ENCODE measurements around the gene PHAX. TPM values are rescaled to one million over a fixed set of nuclear protein-coding genes. Genes with fewer than 3 reads are reported as not detected.
"Not testable (repeated sequence)": the region's sequence is repeated elsewhere in the genome, so short reads cannot be mapped to it uniquely, and the experiment has no call there.

PHAX gene, protein sequence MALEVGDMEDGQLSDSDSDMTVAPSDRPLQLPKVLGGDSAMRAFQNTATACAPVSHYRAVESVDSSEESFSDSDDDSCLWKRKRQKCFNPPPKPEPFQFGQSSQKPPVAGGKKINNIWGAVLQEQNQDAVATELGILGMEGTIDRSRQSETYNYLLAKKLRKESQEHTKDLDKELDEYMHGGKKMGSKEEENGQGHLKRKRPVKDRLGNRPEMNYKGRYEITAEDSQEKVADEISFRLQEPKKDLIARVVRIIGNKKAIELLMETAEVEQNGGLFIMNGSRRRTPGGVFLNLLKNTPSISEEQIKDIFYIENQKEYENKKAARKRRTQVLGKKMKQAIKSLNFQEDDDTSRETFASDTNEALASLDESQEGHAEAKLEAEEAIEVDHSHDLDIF
- 41.7 TPM for polyA plus RNA-seq (2012; ENCODE audit: missing spikeins)

DNA sequence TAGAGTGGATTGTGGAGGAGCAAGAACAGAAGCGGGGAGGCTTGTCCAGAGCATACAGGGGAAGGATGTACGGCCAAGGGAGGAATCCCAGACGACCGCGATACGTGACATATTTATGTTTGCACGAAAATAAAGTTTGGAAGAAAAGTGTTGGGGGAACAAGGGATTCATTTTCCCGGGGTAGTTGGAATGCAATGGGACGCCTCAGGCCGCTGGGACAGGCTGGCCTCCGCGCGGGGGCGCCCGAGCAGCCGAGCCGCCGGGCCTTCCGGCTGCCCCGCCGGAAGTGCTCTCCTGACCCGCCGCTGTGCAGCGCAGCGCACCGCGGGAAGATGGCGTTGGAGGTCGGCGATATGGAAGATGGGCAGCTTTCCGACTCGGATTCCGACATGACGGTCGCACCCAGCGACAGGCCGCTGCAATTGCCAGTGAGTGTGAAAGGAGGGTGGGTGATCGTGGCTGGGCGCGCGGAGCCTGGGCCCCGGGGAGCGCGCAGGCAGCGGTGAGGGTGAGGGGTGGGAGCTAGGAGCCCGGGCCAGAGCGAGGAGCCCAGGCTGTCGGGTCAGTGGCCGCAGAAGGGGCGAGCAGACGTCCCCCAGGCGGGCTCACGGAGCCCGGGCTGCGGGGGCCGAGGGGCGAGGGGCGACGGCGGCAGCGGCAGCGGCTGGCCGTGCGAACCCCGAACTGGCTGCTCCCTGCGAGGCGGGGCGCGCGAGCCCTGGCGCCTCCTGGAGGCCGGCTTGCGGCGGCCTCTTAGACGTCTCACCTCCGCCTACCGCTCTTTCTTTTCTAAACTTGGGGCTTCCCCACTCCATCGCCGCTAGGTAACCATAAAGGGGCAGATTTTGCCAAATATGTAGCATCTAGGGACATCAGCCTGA, at the start of gene PHAX:
PHAX (plus strand) TSS at position 317 of the 881 bp plus-strand sequence; CDS start at position 333, 16 bp downstream.
- DNase-seq (ENCODE audit: insufficient read length) (peak; percentile 87), FAIRE-seq (peak; percentile 99)
- peak; percentile 65; the same call in 1 of the 2 replicates for TF ChIP-seq TAF1 (IDR thresholded peaks at IDR 0.05; ENCODE audit: borderline replicate concordance, low read depth, low read length)
- TF ChIP-seq POLR2AphosphoS5 (IDR thresholded peaks at IDR 0.05; ENCODE audit: low read depth, low read length), result peak; percentile 89
- TF ChIP-seq POLR2A (IDR thresholded peaks at IDR 0.05; ENCODE audit: low read depth, low read length), result peak; percentile 91

DNA sequence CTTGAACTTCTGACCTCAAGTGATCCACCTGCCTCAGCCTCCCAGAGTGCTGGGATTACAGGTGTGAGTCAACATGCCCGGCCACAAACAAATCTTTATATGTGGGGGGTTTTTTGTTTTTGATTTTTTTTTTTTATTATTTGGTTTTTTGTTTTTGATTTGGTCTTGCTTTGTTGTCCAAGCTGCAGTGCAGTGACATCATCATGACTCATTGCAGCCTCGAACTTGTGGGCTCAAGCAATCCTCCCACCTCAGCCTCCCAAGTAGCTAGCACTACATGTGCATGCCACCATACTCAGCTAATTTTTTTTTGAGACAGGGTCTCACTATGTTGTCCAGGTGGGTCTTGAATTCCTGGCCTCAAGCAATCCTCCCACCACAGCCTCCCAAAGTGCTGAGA, 48.1 kb upstream of the PHAX start:
- DNase-seq (ENCODE audit: insufficient read length), result no peak
- no peak for FAIRE-seq
- no peak for TF ChIP-seq TAF1 (IDR thresholded peaks at IDR 0.05; ENCODE audit: borderline replicate concordance, low read depth, low read length)
- no peak for TF ChIP-seq POLR2AphosphoS5 (IDR thresholded peaks at IDR 0.05; ENCODE audit: low read depth, low read length)

DNA sequence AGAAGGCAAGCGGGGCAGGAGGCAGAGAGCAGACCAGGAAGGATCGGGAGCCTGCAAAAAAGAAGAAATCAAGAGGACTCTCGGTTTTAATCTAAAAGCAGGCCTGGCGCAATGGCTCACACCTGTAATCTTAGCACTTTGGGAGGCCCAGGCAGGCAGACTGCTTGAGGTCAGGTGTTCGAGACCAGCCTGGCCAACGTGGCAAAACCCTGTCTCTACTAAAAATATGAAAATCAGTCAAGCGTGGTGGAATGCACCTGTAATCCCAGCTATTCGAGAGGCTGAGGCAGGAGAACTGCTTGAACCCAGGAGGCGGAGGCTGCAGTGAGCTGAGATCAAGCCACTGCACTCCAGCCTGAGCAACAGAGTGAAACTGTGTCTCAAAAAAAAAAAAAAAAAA, 45.6 kb upstream of the PHAX start:
- DNase-seq (ENCODE audit: insufficient read length); FAIRE-seq: not testable (repeated sequence)

DNA sequence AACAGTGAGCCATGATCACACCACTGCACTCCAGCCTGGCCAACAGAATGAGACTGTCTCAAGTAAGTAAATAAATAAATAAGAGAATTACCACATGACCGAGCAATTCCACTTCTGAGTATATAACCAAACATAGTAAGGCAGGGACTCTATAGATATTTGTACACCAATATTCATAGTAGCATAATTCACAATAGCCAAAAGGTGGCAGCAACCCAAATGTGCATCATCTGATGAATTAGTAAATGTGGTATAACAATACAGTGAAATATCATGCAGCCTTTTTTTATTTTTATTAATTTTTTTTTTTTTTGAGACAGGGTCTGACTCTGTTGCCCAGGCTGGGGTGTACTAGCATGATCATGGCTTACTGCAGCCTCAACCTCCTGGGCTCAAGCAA, 38.8 kb upstream of the PHAX start:
- no peak for FAIRE-seq
- TF ChIP-seq TAF1 (IDR thresholded peaks at IDR 0.05; ENCODE audit: borderline replicate concordance, low read depth, low read length) (no peak), POLR2A (IDR thresholded peaks at IDR 0.05; ENCODE audit: low read depth, low read length) (no peak), POLR2AphosphoS5 (IDR thresholded peaks at IDR 0.05; ENCODE audit: low read depth, low read length) (no peak)
- no peak for DNase-seq (ENCODE audit: insufficient read length)

DNA sequence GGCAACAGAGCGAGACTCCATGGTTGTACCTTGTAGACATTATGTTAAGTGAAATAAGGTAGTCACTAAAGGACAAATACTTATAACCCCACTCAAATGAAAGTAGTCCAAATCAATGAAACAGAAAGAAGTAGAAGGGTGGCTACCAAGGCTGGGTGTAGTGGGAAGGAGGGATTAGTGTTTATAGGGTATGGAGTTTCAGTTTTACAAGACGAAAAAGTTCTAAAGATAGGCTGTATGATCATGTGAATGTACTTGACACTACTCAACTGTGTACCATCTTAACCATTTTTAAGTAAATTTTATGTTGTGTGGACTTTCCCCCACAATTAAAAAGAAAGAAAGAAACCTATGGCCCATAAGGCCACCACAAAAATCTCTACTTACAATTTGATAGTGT, 37.9 kb upstream of the PHAX start:
- TF ChIP-seq TAF1 (IDR thresholded peaks at IDR 0.05; ENCODE audit: borderline replicate concordance, low read depth, low read length) (no peak), POLR2AphosphoS5 (IDR thresholded peaks at IDR 0.05; ENCODE audit: low read depth, low read length) (no peak), POLR2A (IDR thresholded peaks at IDR 0.05; ENCODE audit: low read depth, low read length) (no peak)
- DNase-seq (ENCODE audit: insufficient read length) (no peak), FAIRE-seq (no peak)

DNA sequence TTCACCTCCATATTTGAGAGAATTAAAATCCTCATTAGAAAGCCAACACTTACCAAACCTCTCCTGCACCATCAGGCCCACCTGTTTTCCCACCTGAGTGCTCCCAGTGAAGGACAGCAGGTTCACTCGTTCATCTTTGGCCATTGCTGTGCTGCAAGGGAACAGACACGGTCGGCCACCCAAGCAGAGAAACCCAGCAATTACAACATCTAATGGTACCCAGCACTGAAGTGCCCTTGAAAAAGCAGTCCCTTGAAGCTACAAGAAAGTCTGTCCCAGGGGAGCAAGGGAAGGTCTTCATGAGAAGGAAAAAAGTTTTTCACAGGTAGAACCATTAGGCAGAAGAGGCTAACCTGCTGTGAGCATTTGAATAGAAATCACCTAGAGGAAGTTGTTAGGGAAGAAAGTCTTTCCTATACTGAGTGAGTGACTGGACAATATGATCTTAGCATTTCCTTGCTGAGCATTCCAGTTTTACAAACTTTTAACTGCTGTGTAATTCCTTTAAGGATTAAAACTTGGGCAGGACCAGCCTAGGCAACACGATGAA, 32.5 kb upstream of the PHAX start:
- no peak for DNase-seq (ENCODE audit: insufficient read length)
- TF ChIP-seq POLR2A (IDR thresholded peaks at IDR 0.05; ENCODE audit: low read depth, low read length) (no peak), POLR2AphosphoS5 (IDR thresholded peaks at IDR 0.05; ENCODE audit: low read depth, low read length) (no peak), TAF1 (IDR thresholded peaks at IDR 0.05; ENCODE audit: borderline replicate concordance, low read depth, low read length) (no peak)

DNA sequence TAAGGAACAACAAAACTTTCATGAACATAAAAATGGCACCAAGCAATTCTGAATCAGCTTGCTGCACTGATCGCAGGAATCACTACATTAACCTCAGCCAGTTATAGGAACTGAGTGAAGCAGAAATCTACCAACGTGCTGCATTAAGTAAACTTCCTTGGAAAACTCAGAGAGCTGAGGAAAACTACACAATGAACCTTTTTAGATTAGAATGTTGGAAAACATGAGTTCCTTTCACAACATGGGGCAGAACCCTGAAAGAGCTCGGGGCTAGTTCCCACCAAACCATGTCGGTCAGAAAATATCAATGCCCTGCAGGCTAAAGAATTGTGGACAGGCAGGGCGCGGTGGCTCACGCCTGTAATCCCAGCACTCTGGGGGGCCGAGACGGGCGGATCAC, 25.1 kb upstream of the PHAX start:
- FAIRE-seq (no peak), DNase-seq (ENCODE audit: insufficient read length) (no peak)
- no peak for TF ChIP-seq TAF1 (IDR thresholded peaks at IDR 0.05; ENCODE audit: borderline replicate concordance, low read depth, low read length)
- TF ChIP-seq POLR2A (IDR thresholded peaks at IDR 0.05; ENCODE audit: low read depth, low read length), result no peak
- no peak for TF ChIP-seq POLR2AphosphoS5 (IDR thresholded peaks at IDR 0.05; ENCODE audit: low read depth, low read length)

More for the DNA sequence above, 32.5 kb upstream of the PHAX start:
- FAIRE-seq, result no peak

DNA sequence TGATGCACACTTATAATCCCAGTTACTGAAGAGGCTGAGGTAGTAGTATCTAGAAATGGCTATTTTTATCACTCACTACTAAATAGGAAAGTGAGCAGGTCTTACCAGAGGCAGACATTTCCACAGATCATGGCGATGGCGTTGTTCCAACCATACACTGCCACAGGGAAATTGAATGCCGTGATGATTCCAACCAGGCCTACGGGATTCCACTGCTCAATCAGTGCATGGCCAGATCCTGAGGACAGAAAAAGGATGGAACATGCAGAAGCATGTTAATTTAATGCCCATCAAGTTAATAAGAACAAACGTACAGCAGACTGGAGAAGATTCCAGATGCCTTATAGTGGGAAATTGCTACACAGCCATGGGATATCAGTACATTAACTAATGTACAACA, 23.8 kb upstream of the PHAX start:
- no peak for FAIRE-seq
- no peak for TF ChIP-seq POLR2AphosphoS5 (IDR thresholded peaks at IDR 0.05; ENCODE audit: low read depth, low read length)
- TF ChIP-seq TAF1 (IDR thresholded peaks at IDR 0.05; ENCODE audit: borderline replicate concordance, low read depth, low read length), result no peak
- no peak for TF ChIP-seq POLR2A (IDR thresholded peaks at IDR 0.05; ENCODE audit: low read depth, low read length)
- DNase-seq (ENCODE audit: insufficient read length), result no peak

DNA sequence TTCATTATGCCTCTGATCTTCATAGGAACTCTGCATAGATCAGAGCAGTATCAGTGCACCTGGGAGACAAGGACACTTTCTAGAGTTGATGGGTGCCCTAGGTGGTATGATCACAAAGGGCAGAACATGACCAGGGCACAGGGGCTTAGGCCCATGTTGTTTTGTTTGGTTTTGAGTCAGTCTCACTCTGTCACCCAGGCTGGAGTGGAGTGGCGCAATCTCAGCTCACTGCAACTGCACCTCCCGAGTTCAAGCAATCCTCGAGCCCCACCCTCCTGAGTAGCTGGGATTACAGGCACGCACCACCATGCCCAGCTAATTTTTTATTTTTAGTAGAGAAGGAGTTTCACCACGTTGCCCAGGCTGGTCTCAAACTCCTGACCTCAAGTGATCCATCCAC, 23.3 kb upstream of the PHAX start:
- FAIRE-seq (no peak), DNase-seq (ENCODE audit: insufficient read length) (no peak)
- no peak for TF ChIP-seq POLR2A (IDR thresholded peaks at IDR 0.05; ENCODE audit: low read depth, low read length)
- TF ChIP-seq POLR2AphosphoS5 (IDR thresholded peaks at IDR 0.05; ENCODE audit: low read depth, low read length), result no peak
- no peak for TF ChIP-seq TAF1 (IDR thresholded peaks at IDR 0.05; ENCODE audit: borderline replicate concordance, low read depth, low read length)

DNA sequence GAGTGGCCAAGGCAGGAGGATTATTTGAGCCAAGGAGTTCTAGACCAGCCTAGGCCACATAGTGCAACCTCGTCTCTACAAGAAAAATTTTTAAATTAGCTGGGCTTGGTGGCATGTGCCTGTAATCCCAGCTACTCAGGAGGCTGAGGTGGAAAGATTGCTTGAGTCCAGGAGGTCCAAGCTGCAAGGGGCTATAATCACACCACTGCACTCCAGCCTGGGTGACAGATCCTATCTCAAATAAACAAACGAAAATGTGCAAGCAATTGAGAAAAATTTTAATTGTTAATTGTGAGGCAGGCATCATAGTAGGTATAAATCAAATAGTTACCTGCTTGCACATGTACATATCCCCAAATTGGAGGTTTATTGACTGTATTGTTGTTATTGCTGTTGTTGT, 21.0 kb upstream of the PHAX start:
- DNase-seq (ENCODE audit: insufficient read length) (no peak), FAIRE-seq (no peak)
- TF ChIP-seq TAF1 (IDR thresholded peaks at IDR 0.05; ENCODE audit: borderline replicate concordance, low read depth, low read length), result no peak
- no peak for TF ChIP-seq POLR2AphosphoS5 (IDR thresholded peaks at IDR 0.05; ENCODE audit: low read depth, low read length)
- no peak for TF ChIP-seq POLR2A (IDR thresholded peaks at IDR 0.05; ENCODE audit: low read depth, low read length)

DNA sequence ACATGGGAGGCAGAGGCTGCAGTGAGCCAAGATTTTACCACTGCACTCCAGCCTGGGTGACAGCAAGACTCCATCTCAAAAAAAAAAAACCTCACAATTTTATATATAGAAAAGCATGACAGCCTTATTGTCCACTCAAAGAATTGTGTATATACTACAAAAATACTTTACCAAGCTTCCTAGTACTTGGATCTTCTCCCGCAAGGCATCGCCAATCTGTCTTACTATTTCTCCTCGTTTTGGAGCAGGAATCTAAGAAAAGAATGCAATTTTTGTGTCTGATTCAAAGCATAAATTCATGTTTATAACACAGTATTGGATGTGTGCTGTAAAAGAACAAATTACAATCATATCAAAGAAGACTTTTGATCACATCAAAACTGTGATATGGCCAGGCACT, 17.0 kb upstream of the PHAX start:
- DNase-seq (ENCODE audit: insufficient read length) (no peak), FAIRE-seq (no peak)
- TF ChIP-seq POLR2A (IDR thresholded peaks at IDR 0.05; ENCODE audit: low read depth, low read length), result no peak
- TF ChIP-seq TAF1 (IDR thresholded peaks at IDR 0.05; ENCODE audit: borderline replicate concordance, low read depth, low read length), result no peak
- TF ChIP-seq POLR2AphosphoS5 (IDR thresholded peaks at IDR 0.05; ENCODE audit: low read depth, low read length), result no peak

All from GM12892 (cell line).